GM20000 (cell line): ENCODE results near the gene GALNT2.

Source experiments
- DNase-seq: peaks from one replicate; pipeline ENCODE4 v3.0.0; 2012; ENCODE audit warnings: low spot score
- TF ChIP-seq, protein P1 (sequence below): IDR thresholded peaks from 2 replicates; pipeline ENCODE4 v1.5.1; 2012; ENCODE audit warnings: mild to moderate bottlenecking, control low read depth; ENCODE audit errors: extremely low read depth, missing control alignments

GALNT2 gene

DNA sequence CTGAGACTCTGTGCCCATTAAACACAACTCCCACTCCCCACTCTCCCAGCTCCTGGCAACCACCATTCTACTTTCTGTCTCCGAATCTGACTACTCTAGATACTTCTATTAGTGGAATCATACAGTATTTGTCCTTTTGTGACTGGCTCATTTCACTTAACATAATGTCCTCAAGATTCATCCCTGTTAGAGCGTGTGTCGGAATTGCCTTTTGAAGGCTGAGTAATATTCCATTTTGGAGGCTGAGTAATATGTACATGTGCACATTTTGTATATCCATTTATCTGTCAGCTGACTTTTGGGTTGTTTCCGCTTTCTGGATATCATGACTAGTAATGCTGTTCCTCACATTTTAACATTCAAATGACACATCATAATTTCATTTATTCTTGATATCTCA is 30.3 kb downstream of the GALNT2 start:
- no peak for DNase-seq
- TF ChIP-seq, protein P1, sequence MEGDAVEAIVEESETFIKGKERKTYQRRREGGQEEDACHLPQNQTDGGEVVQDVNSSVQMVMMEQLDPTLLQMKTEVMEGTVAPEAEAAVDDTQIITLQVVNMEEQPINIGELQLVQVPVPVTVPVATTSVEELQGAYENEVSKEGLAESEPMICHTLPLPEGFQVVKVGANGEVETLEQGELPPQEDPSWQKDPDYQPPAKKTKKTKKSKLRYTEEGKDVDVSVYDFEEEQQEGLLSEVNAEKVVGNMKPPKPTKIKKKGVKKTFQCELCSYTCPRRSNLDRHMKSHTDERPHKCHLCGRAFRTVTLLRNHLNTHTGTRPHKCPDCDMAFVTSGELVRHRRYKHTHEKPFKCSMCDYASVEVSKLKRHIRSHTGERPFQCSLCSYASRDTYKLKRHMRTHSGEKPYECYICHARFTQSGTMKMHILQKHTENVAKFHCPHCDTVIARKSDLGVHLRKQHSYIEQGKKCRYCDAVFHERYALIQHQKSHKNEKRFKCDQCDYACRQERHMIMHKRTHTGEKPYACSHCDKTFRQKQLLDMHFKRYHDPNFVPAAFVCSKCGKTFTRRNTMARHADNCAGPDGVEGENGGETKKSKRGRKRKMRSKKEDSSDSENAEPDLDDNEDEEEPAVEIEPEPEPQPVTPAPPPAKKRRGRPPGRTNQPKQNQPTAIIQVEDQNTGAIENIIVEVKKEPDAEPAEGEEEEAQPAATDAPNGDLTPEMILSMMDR, result no peak

DNA sequence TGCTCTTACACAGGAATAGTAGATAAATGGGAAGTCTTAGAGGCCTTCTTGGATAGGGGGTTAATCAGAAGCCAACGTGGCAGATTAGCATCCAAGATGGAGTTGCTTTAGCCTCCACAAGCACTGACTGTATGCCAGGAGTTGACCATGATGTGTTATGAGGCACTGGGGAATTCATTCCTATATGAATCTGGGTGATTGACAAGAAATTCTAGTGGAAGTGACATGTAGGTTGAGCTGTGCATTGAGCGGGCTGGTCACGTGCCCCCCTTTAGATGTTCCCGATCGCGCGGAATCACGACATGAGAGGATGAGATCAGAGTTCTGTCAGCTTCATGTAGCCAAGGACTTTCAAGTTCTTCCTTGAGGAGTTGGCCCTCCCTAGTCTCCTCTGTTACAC is 31.7 kb downstream of the GALNT2 start:
- TF ChIP-seq, protein P1, result no peak
- DNase-seq, result no peak

DNA sequence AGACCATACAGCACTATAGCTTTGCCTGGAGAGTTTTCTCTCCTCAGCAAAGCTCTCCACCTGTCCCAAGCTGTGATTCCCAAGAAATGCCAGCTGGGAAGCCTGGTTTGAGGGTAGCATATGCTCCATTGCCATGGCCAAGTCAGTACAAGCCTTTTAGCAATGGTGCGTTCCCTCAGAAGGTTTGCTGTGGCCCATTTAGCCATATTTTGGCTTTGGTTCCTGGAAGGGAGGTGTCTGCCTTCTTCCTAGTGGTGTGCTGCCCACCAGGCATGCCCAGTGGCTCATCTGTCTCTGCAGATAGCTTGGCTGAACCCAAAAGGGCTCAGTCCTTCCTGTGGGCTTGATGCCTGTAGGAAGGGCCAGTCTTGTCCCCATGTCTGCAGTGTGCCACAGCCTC is 32.4 kb downstream of the GALNT2 start:
- TF ChIP-seq, protein P1, result no peak
- no peak for DNase-seq

DNA sequence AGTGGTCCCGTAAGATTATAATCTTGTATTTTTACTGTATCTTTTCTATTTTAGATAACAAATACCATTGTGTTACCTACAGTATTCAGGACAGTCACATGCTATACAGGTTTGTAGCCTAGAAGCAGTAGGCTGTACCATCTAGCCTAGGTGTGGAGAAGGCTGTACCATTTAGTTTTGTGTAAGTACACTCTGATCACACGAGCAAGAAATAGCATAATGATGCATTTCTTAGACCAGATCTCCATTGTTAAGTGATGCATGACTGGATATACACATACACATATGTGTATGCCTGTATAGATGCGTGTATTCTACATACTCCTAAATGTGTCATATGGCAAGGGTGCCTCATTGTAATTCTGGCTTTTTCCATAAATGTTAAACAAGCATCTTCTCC is 33.9 kb downstream of the GALNT2 start:
- TF ChIP-seq, protein P1, result no peak
- no peak for DNase-seq

DNA sequence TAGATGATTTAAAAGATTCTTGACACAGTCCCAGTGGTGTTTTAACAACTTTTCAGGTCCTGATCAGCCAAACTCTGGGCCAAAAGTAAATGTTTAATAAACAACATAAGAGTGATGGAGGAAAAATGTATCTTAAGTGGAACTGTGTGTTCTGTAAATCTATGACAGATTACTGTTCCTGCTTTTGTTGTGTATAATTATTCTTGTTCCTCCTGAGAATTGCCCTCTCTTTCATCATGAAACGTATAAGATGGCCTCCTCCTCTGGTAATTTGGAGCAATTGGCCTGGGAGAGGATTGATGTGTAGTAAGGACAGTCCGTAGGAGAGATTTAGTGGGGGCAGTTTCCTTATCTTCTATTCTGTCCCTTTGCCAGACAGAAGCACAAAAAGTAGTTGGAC is 34.5 kb downstream of the GALNT2 start:
- TF ChIP-seq, protein P1, result no peak
- no peak for DNase-seq

DNA sequence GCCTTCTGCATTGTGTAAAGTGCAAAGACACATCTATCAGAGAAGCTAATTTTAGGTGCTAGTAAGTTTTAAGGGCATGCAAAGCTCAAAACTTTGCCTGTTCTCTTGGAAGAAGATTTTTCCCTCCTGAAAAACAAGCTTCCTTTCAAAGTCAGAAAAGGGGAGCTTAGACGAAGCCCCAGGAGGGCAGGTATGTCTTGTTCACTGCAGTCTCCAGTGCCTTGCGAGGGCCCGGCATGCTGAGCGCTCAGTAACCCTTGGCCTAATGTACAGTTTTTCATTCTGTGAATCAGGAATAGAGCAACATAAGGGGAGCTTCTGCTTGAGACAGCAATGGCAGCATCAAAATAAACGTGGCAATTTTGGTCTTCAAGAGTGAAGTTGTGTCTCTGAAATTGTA is 35.0 kb downstream of the GALNT2 start:
- no peak for DNase-seq
- TF ChIP-seq, protein P1, result no peak

DNA sequence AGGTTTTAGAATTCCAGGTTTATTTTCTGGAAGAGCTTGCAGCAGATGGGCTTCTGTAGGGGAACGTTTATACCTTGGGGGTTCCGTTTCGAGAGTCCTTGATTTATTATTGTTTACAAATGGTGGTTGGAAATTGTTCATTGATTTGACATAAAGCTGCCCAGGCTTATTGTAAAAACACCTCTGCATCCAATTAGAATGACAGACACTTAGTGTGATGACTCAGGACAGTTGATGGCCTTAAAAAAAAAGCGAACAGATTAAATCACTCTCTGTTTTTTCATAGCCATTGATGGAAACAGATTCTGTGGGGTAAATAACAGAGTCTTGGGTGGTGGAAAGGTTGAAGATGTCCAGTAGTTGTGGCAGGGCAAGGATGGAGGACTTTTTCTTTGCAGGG is 35.4 kb downstream of the GALNT2 start:
- TF ChIP-seq, protein P1, result no peak
- no peak for DNase-seq
